K562 (cell line): ENCODE measurements around the gene METTL15. TPM values are rescaled to one million over a fixed set of nuclear protein-coding genes. Genes with fewer than 3 reads are reported as not detected.

Experiments used
- ATF4 ChIP-seq: fragments of 450-650 bp; formaldehyde crosslinking; IDR thresholded peaks from 2 replicates; pipeline ENCODE4 v1.4.0; 2022; ENCODE audit warnings: mild to moderate bottlenecking, moderate library complexity
- COPS2 ChIP-seq: fragments of 450-650 bp; conservative IDR thresholded peaks from 2 replicates; pipeline ENCODE4 v1.6.1; 2016; ENCODE audit warnings: mild to moderate bottlenecking, moderate library complexity
- CTBP1 ChIP-seq: fragments of 450-650 bp; IDR thresholded peaks from 2 replicates; pipeline ENCODE4 v1.6.1; 2016; ENCODE audit warnings: borderline replicate concordance
- DPF2 ChIP-seq: fragments of 450-650 bp; IDR thresholded peaks from 2 replicates; pipeline ENCODE4 v1.6.1; 2016
- FOXK2 ChIP-seq, 2 experiments: fragments of 450-650 bp; IDR thresholded peaks in 1 of 2; conservative IDR thresholded peaks in 1 of 2; 2 replicates each; pipeline ENCODE4 v1.6.1; 2016; ENCODE audit warnings: low read depth in 2 of 2, mild to moderate bottlenecking in 1 of 2
- HSF4 ChIP-seq: fragments of 250-450 bp; sonication (Bioruptor Pico); IDR thresholded peaks from 2 replicates; pipeline ENCODE4 v2.1.2; 2022; ENCODE audit warnings: mild to moderate bottlenecking, moderate library complexity, borderline replicate concordance
- KAT7 ChIP-seq: sonication (generic); formaldehyde crosslinking; IDR thresholded peaks from 2 replicates; pipeline ENCODE4 v1.8.0; 2022; ENCODE audit warnings: missing genetic modification reagents, mild to moderate bottlenecking, borderline replicate concordance
- KDM4B ChIP-seq, 2 experiments: fragments of 450-650 bp in 1 of 2; sonication (generic) in 1 of 2; IDR thresholded peaks; 2 replicates each; pipeline ENCODE4 v1.6.1; 2016 to 2017; ENCODE audit warnings: borderline replicate concordance in 2 of 2, antibody characterized with exemption in 1 of 2, low read depth in 1 of 2, mild to moderate bottlenecking in 1 of 2
- KLF6 ChIP-seq: fragments of 250-450 bp; sonication (Bioruptor Pico); IDR thresholded peaks from 2 replicates; pipeline ENCODE4 v1.4.0; 2020; ENCODE audit warnings: mild to moderate bottlenecking, moderate library complexity, borderline replicate concordance
- MAZ ChIP-seq, 2 experiments: fragments of 450-650 bp in 1 of 2; sonication (generic) in 1 of 2; formaldehyde crosslinking; IDR thresholded peaks in 1 of 2; conservative IDR thresholded peaks in 1 of 2; 2 replicates each; pipeline versions ENCODE4 v1.4.0 to v1.5.0; 2020; ENCODE audit warnings: mild to moderate bottlenecking in 1 of 2, missing genetic modification reagents in 1 of 2
- MXI1 ChIP-seq: IDR thresholded peaks from 2 replicates; pipeline ENCODE4 v1.6.1; 2011; ENCODE audit warnings: low read depth, mild to moderate bottlenecking, improper control_type of control experiment, low read length
- PATZ1 ChIP-seq: fragments of 250-450 bp; sonication (Bioruptor Pico); IDR thresholded peaks from 2 replicates; pipeline ENCODE4 v1.5.0; 2020; ENCODE audit warnings: mild to moderate bottlenecking, borderline replicate concordance
- POLR2AphosphoS5 ChIP-seq: IDR thresholded peaks from 2 replicates; pipeline ENCODE4 v1.6.1; 2011; ENCODE audit warnings: mild to moderate bottlenecking, low read depth, low read length, moderate library complexity; ENCODE audit not compliant: control insufficient read depth, insufficient read depth
- PTRF ChIP-seq: fragments of 450-650 bp; IDR thresholded peaks from 2 replicates; pipeline ENCODE4 v1.6.1; 2016; ENCODE audit warnings: mild to moderate bottlenecking, missing genetic modification characterization, missing compliant biosample characterization
- RBFOX2 ChIP-seq: fragments of 200-400 bp; formaldehyde crosslinking; IDR thresholded peaks from 2 replicates; pipeline ENCODE4 v1.6.1; 2017; ENCODE audit warnings: low read depth, mild to moderate bottlenecking, low read length, moderate library complexity
- RBM39 ChIP-seq: fragments of 200-400 bp; formaldehyde crosslinking; optimal IDR thresholded peaks from 2 replicates; pipeline ENCODE3; 2018; ENCODE audit warnings: low read depth, low read length
- RFX7 ChIP-seq: fragments of 250-450 bp; sonication (Bioruptor Pico); IDR thresholded peaks from 2 replicates; pipeline ENCODE4 v1.5.1; 2021; ENCODE audit warnings: mild to moderate bottlenecking
- SMAD4 ChIP-seq: fragments of 250-450 bp; sonication (Bioruptor Pico); conservative IDR thresholded peaks from 2 replicates; pipeline ENCODE4 v1.8.0; 2021; ENCODE audit warnings: inconsistent platforms, mild to moderate bottlenecking, moderate library complexity
- TBL1XR1 ChIP-seq, 2 experiments: IDR thresholded peaks; 2 replicates each; pipeline ENCODE4 v1.6.1; 2012; ENCODE audit warnings: improper control_type of control experiment in 2 of 2, low read length in 2 of 2, mild to moderate bottlenecking in 1 of 2
- TCF3 ChIP-seq: sonication (generic); formaldehyde crosslinking; IDR thresholded peaks from 2 replicates; pipeline ENCODE4 v1.4.0; 2020; ENCODE audit warnings: mild to moderate bottlenecking, missing genetic modification reagents
- ZKSCAN3 ChIP-seq: fragments of 250-450 bp; sonication (Bioruptor Pico); IDR thresholded peaks from 2 replicates; pipeline ENCODE4 v1.4.0; 2020
- ZNF134 ChIP-seq: fragments of 250-450 bp; sonication (Bioruptor Pico); conservative IDR thresholded peaks from 2 replicates; pipeline ENCODE4 v1.4.0; 2020
- ZNF695 ChIP-seq: fragments of 450-650 bp; formaldehyde crosslinking; IDR thresholded peaks from 2 replicates; pipeline ENCODE4 v1.4.0; 2020; ENCODE audit warnings: mild to moderate bottlenecking, moderate library complexity
- ZSCAN29 ChIP-seq: fragments of 450-650 bp; IDR thresholded peaks from 2 replicates; pipeline ENCODE4 v1.6.1; 2017
- polyA plus RNA-seq, 8 experiments: library from polyadenylated mRNA; depleted of rRNA in 4 of 8; stranded (reverse) in 5 of 8; unstranded in 3 of 8; fragments of >200 nt; fragmentation: Nextera tagmentation in 2 of 8; fragmentation: Illumina TruSeq in 1 of 8; extraction: Ambion mirVana in 2 of 8; extraction: Trizol in 1 of 8; gene quantifications; 2 replicates each; pipeline versions ENCODE4 v1.2.1 to v1.2.3, GENCODE V29; 2011 to 2014; ENCODE audit warnings: inconsistent platforms in 1 of 8, missing spikeins in 1 of 8
- total RNA-seq, 7 experiments: library from RNA; depleted of rRNA in 6 of 7; stranded (reverse); fragments of >200 nt in 6 of 7; fragmentation: Illumina TruSeq in 2 of 7; extraction: Trizol in 2 of 7; gene quantifications; 2 replicates each; pipeline versions ENCODE4 v1.2.1 to v1.2.3, GENCODE V29; 2011 to 2021; ENCODE audit warnings: low replicate concordance in 1 of 7

The METTL15 gene
- total and polyA plus RNA-seq, 9 of the 15 experiments (the other 6 are each of a cell fraction or from before 2014, with no cell fraction given) = 10.7 to 21.7 (median 15.9) TPM

DNA sequence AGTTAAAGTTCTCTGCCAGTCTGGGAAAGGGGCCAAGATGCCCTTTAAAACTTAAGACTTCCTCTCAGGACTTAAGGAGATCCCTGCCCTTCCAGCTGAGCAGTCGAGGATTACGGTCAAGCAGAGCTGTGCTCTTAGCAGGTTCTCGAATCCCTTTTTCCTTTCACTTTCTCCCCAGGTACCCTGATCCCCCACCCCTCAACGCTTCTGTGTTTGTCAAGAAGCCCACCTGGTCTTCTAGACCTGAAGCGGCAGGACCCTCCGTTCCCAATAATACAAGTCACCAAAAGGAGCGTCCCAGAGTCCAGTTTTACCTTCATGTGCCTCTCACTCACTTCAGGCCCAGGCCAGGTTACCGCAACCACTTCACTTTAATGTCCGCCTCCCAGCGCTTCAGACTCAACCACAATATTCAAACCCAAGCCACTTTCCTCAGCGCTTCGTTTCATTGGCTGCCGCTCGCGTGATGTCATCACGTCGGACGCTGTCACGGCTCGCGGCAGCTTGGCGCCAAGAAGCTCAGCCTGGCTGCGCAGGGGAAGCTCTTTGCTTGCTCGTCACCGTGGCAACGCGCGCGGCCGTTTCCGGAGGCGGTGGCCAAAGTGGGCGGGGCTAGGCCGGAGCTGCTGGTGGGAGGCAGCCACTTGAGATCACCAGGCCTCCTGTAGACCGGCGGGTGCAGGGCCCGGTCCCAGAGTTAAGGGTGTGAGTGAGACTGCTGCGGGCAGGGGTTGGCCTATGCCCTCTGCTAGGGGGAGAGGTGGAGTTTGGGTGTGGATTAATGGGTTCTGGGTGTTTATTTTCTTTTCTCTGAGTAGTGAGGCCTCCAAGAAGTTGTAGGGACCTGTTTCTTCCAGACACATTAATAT is at the start of gene METTL15, which contains the start of gene KIF18A (continued):
- no peak for TF ChIP-seq PATZ1 (CRISPR knock-in tag)
- TF ChIP-seq ZNF134 (CRISPR knock-in tag) = no peak
- no peak for TF ChIP-seq TCF3
- no peak for TF ChIP-seq SMAD4 (CRISPR knock-in tag)
- no peak for TF ChIP-seq ZNF695 (CRISPR knock-in tag)
- TF ChIP-seq PTRF (tag) = no peak
- peak in 1 of 2 experiments; percentile 19; a peak in 1 of 4 replicates for TF ChIP-seq FOXK2 (conservative IDR thresholded peaks at IDR 0.05 in 1 of 2, IDR thresholded peaks at IDR 0.05 in 1 of 2; ENCODE audit: low read depth in 2 of 2)
- TF ChIP-seq POLR2AphosphoS5 = peak; percentile 76
- TF ChIP-seq TBL1XR1 (IDR thresholded peaks at IDR 0.05; ENCODE audit: low read length in 2 of 2) = no peak
- no peak for TF ChIP-seq ZSCAN29
- TF ChIP-seq KAT7 (CRISPR knock-in tag) = no peak
- TF ChIP-seq KDM4B (IDR thresholded peaks at IDR 0.05; ENCODE audit: borderline replicate concordance in 2 of 2, low read depth in 1 of 2) = no peak
- TF ChIP-seq RBFOX2 = peak; percentile 91
- no peak for TF ChIP-seq ATF4 (CRISPR knock-in tag)
- TF ChIP-seq RFX7 = no peak
- no peak for TF ChIP-seq COPS2
- TF ChIP-seq MXI1 = peak; percentile 87
- no peak for TF ChIP-seq HSF4 (CRISPR knock-in tag)
- no peak for TF ChIP-seq RBM39
- no peak for TF ChIP-seq KLF6 (CRISPR knock-in tag)
- TF ChIP-seq ZKSCAN3 (CRISPR knock-in tag) = no peak
- TF ChIP-seq MAZ (CRISPR knock-in tag; conservative IDR thresholded peaks at IDR 0.05 in 1 of 2, IDR thresholded peaks at IDR 0.05 in 1 of 2) = peak; percentile 8 to 69; a peak in 2 of 4 replicates
- peak; percentile 48; the same call in 1 of the 2 replicates for TF ChIP-seq CTBP1
- TF ChIP-seq DPF2 = no peak
